ENCODE measurements around the gene RGS19. TPM values are rescaled to one million over a fixed set of nuclear protein-coding genes. Genes with fewer than 3 reads are reported as not detected.

Gene RGS19
- total RNA-seq, 4 donors from 2014 or later: 3.4 to 16.0 (median 10.5) TPM

DNA sequence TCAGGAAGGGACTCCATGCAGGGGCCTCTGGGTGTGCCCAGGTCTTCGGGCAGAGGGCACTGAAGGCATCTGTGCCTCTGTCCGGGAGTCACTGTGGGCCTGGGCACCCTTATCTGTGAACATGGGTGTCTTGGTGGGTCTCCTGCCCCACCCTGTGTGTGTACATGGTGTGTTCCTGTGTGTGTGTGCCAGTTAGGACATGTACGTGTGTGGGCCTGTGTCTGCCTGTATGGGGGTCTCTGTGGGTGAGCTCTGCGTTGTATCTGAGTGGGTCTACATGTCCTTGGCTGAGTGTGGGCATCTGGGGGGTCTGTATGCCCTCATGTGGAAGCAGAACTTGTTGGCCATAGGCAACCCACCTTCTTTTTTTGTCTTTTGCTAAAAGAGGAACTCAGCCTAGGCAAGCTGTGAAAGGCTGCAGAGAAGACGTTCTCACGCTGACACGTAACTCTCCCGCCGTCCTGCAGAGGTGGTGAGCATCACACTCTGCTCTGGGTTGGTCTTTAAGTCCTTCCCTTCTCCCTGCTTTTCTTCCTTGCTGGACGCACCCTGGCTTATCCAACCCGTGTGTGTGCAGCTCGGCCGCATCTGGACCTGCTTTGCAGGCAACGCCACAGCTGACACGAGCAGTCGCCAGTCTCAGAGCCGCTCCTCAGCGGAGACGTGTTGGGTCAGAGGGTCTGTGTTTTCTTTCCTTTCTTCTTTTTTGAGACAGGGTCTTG, 28.6 kb upstream of the RGS19 start:
- TF ChIP-seq POLR2A (IDR thresholded peaks at IDR 0.05) (no peak), EP300 (IDR thresholded peaks at IDR 0.05) (no peak), POLR2AphosphoS5 (IDR thresholded peaks at IDR 0.05) (no peak)
- TF ChIP-seq, protein P1, sequence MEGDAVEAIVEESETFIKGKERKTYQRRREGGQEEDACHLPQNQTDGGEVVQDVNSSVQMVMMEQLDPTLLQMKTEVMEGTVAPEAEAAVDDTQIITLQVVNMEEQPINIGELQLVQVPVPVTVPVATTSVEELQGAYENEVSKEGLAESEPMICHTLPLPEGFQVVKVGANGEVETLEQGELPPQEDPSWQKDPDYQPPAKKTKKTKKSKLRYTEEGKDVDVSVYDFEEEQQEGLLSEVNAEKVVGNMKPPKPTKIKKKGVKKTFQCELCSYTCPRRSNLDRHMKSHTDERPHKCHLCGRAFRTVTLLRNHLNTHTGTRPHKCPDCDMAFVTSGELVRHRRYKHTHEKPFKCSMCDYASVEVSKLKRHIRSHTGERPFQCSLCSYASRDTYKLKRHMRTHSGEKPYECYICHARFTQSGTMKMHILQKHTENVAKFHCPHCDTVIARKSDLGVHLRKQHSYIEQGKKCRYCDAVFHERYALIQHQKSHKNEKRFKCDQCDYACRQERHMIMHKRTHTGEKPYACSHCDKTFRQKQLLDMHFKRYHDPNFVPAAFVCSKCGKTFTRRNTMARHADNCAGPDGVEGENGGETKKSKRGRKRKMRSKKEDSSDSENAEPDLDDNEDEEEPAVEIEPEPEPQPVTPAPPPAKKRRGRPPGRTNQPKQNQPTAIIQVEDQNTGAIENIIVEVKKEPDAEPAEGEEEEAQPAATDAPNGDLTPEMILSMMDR (IDR thresholded peaks at IDR 0.05): no peak
- peaks cover 55% of the 10 kb centered on the region for H3K27me3 ChIP-seq
- no peaks in the 10 kb centered on the region for H3K4me1 ChIP-seq
- H3K4me3 ChIP-seq: no peak overlapping the region
- 60 to 66% methylated on average over 15 of the region's 19 CpGs for WGBS, 2 donors (ENCODE audit: low coverage in 1 of 2)
- H3K27ac ChIP-seq: no peak overlapping the region
- no peak for ATAC-seq
- no peaks in the 10 kb centered on the region for H3K9me3 ChIP-seq
- H3K36me3 ChIP-seq: no peaks in the 10 kb centered on the region

DNA sequence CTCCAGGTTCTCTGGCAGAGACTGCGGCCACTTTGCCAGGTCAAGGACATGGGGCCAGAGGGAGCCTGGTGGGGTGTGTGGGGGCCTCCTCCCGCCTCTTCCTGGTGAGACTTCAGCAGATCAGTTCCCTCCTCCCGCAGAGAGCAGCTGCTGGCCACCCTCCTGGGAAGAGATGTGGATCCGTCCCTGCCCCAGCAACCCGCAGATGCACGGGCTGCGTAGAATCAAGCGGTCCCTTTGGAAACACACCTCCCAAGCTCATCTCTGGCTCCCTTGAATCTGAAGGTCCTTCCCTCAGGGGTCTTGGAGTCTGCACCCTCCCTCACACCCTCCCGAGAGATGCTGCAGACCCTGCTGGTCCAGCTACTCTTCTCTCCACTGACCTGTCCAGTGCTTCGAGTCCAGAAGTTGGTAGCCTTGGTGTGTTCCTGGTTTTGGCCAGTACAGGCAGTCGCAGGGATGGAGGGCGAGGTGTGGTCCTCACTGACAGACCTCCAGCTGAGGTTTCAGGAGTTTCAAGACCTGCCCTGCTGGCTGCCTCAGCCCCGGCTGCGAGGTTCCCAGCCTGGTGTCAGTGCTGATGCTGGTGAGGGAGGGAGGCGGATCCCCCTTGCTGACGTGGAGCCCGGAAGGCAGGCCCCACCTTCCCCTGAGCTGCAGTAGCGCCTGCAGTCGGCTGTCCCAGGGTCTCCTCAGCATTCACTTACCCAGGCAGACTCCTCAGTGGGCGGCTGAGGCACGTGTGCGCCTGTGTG, 27.8 kb upstream of the RGS19 start, which contains the start of gene NPBWR2:
TSS of gene NPBWR2 (minus strand) at position 585 of the 755 bp plus-strand sequence. CDS start 734 bp downstream, outside the sequence.
- peaks cover 0 to 7% (median 3%) of the 10 kb centered on the region in 3 donors for H3K4me1 ChIP-seq
- no peak within 1 kb of the TSS for H3K27ac ChIP-seq
- no peak within 1 kb of the TSS for H3K4me3 ChIP-seq
- peaks cover 63% of the 10 kb centered on the region for H3K27me3 ChIP-seq
- H3K9me3 ChIP-seq: no peaks in the 10 kb centered on the region
- ATAC-seq: no peak
- TF ChIP-seq POLR2A (IDR thresholded peaks at IDR 0.05): no peak
- TF ChIP-seq, protein P1 (IDR thresholded peaks at IDR 0.05): no peak
- WGBS, 2 donors (ENCODE audit: low coverage in 1 of 2): 29 to 75% methylated on average over 5 to 7 of the region's 22 CpGs
- no peaks in the 10 kb centered on the region for H3K36me3 ChIP-seq

DNA sequence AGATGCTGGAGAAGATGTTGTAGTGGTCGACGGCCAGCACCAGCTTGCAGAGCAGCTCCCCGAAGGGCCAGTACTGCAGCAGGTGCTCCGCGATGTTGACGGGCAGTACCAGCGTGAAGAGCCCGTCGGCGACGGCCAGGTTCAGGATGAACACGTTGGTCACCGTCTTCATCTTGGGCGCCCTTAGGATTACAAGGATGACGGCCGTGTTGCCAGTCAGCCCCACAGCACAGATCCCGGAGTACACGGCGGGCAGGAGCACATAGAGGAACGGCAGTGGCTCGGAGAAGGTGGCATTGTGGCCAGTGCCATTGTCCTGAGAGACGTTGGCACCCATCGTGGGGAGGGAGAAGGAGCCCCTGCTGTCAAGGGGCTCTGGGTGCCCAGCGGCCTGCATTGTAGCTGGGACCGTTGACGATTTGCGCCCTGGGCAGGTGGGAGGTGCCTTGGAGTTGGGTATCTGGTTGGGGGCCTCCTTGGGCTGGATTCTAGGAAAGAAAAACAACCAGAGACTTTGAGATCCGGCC, 27.2 kb upstream of the RGS19 start:
- no peaks in the 10 kb centered on the region for H3K36me3 ChIP-seq
- H3K27ac ChIP-seq: no peak overlapping the region
- no peaks in the 10 kb centered on the region for H3K9me3 ChIP-seq
- H3K27me3 ChIP-seq: peaks cover 69% of the 10 kb centered on the region
- H3K4me3 ChIP-seq: no peak overlapping the region
- peaks cover 0 to 13% (median 7%) of the 10 kb centered on the region in 3 donors for H3K4me1 ChIP-seq
- no peak for ATAC-seq
- no peak for TF ChIP-seq EP300 (IDR thresholded peaks at IDR 0.05)
- no peak for TF ChIP-seq POLR2AphosphoS5 (IDR thresholded peaks at IDR 0.05)
- no peak for TF ChIP-seq POLR2A (IDR thresholded peaks at IDR 0.05)
- TF ChIP-seq, protein P1 (IDR thresholded peaks at IDR 0.05): no peak
- 91 to 93% methylated on average over 2 to 4 of the region's 28 CpGs for WGBS, 2 donors (ENCODE audit: low coverage in 1 of 2)

DNA sequence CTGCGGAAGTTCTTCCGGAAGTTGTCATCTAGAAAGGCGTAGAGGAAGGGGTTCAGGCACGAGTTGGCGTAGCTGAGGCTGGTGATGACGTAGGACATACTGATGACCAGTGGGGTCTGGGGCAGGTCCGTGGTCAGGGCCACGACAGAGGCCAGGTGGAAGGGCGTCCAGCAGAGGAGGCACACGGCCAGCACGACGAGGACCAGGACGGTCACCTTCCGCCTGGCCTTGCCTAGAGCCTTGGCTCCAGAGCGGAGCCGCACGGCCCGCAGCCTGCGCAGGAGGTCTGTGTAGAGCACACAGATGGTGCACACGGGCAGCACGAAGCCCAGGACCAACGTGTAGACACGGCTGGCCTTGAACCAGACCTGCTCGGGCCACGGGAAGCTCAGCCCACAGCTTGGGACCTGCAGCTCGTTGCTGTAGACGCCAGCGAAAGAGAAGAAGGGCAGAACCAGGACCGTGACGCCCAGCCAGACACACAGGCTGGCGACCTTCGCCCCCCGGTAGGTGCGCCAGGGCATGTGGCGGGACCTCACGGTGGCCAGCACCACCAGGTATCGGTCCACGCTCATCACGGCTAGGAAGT, 26.6 kb upstream of the RGS19 start:
- Histone ChIP-seq H3K9me3 (no peaks in the 10 kb centered on the region), H3K4me1 (peaks cover 0 to 13% (median 7%) of the 10 kb centered on the region in 3 donors), H3K4me3 (no peak overlapping the region), H3K36me3 (no peaks in the 10 kb centered on the region), H3K27me3 (peaks cover 75% of the 10 kb centered on the region), H3K27ac (no peak overlapping the region)
- TF ChIP-seq EP300 (IDR thresholded peaks at IDR 0.05) (no peak), POLR2AphosphoS5 (IDR thresholded peaks at IDR 0.05) (no peak), POLR2A (IDR thresholded peaks at IDR 0.05) (no peak)
- TF ChIP-seq, protein P1 (IDR thresholded peaks at IDR 0.05): no peak
- ATAC-seq: no peak
- 86 to 95% methylated on average over 10 to 15 of the region's 39 CpGs for WGBS, 2 donors (ENCODE audit: low coverage in 1 of 2)

Measured in gastroesophageal sphincter (tissue), 4 donors.